ENCODE results near the gene FLNB.

The FLNB gene

GRCh38 chr3:57961177-57961827, 46.9 kb upstream of the FLNB start:
- Histone ChIP-seq H3K4me1 (ENCODE audit: insufficient read depth, poor library complexity, severe bottlenecking) (peaks cover 31% of the 10 kb centered on the region), H3K9me3 (ENCODE audit: severe bottlenecking) (no peaks in the 10 kb centered on the region), H3K36me3 (ENCODE audit: low read depth) (no peaks in the 10 kb centered on the region), H3K4me3 (ENCODE audit: severe bottlenecking) (no peak overlapping the region), H3K27ac (ENCODE audit: poor library complexity, severe bottlenecking) (peak overlapping the region; percentile 89), H3K27me3 (ENCODE audit: insufficient read depth, poor library complexity, severe bottlenecking) (no peaks in the 10 kb centered on the region)
- DNase-seq (ENCODE audit: low spot score) (no peak), ATAC-seq (ENCODE audit: low read depth) (no peak)
- TF ChIP-seq CTCF (IDR thresholded peaks at IDR 0.05; ENCODE audit: poor library complexity, severe bottlenecking): no peak

DNA sequence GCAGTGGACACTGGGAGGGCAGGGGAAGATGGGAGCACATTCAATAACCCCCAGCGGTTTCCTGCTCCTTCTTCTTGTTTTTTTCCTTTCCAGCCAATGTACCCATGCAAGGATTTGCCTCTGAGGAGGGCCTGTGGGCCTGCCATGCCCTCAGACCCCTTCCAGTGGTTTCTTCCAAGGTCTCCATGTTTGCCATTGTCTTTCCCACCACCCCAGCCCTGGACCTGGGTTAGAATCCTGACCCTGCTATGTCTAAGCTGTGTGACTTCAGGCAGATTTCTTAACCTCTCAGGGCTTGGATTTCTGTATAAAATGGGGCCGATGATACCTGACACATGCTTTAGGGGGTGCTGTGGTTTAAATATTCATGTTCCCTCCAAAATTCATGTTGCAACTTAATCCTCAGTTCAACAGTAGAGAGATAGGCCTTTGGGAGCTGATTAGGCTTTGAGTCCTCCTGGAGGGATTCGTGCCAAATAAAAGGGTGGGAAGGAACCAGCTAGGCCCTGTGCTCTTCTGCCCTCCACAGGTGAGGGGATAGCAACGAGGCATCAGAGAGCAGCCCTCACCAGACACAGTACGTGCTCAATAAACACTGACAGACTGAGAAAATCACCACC, 46.3 kb upstream of the FLNB start:
- DNase-seq (ENCODE audit: low spot score): no peak
- peak; percentile 32 for ATAC-seq (ENCODE audit: low read depth)
- H3K27me3 ChIP-seq (ENCODE audit: insufficient read depth, poor library complexity, severe bottlenecking): no peaks in the 10 kb centered on the region
- peak; percentile 80 for TF ChIP-seq CTCF (IDR thresholded peaks at IDR 0.05; ENCODE audit: poor library complexity, severe bottlenecking)
- H3K36me3 ChIP-seq (ENCODE audit: low read depth): no peaks in the 10 kb centered on the region
- H3K9me3 ChIP-seq (ENCODE audit: severe bottlenecking): no peaks in the 10 kb centered on the region
- H3K27ac ChIP-seq (ENCODE audit: poor library complexity, severe bottlenecking): peak overlapping the region; percentile 89
- H3K4me1 ChIP-seq (ENCODE audit: insufficient read depth, poor library complexity, severe bottlenecking): peaks cover 25% of the 10 kb centered on the region
- H3K4me3 ChIP-seq (ENCODE audit: severe bottlenecking): no peak overlapping the region

DNA sequence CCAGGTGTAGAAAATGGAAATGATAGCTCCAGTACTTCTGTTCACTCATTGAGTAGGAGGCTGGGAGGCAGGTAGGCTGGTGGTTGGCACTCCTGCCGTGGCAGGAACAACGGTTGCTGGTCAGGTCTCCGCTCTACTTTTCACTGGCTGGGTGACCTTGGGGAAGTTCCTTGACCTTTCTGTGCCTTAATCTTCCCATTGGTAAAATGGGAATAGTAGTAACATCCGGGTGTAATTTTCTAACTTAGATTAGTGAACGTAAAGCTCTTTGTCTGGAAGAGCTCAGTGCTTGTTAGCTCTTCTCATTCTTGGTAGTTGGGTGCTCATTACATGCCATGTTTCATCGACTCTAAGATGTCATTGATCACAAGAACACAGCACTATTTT, 45.8 kb upstream of the FLNB start:
- no peaks in the 10 kb centered on the region for H3K9me3 ChIP-seq (ENCODE audit: severe bottlenecking)
- H3K36me3 ChIP-seq (ENCODE audit: low read depth): no peaks in the 10 kb centered on the region
- no peak overlapping the region for H3K4me3 ChIP-seq (ENCODE audit: severe bottlenecking)
- peaks cover 23% of the 10 kb centered on the region for H3K4me1 ChIP-seq (ENCODE audit: insufficient read depth, poor library complexity, severe bottlenecking)
- DNase-seq (ENCODE audit: low spot score) (no peak), ATAC-seq (ENCODE audit: low read depth) (no peak)
- H3K27ac ChIP-seq (ENCODE audit: poor library complexity, severe bottlenecking): peak overlapping the region; percentile 89
- no peaks in the 10 kb centered on the region for H3K27me3 ChIP-seq (ENCODE audit: insufficient read depth, poor library complexity, severe bottlenecking)
- no peak for TF ChIP-seq CTCF (IDR thresholded peaks at IDR 0.05; ENCODE audit: poor library complexity, severe bottlenecking)

- no peak for ATAC-seq (ENCODE audit: low read depth)
- Histone ChIP-seq H3K27me3 (ENCODE audit: insufficient read depth, poor library complexity, severe bottlenecking) (no peaks in the 10 kb centered on the region), H3K36me3 (ENCODE audit: low read depth) (no peaks in the 10 kb centered on the region), H3K4me3 (ENCODE audit: severe bottlenecking) (no peak overlapping the region), H3K27ac (ENCODE audit: poor library complexity, severe bottlenecking) (peak overlapping the region; percentile 89), H3K9me3 (ENCODE audit: severe bottlenecking) (no peaks in the 10 kb centered on the region), H3K4me1 (ENCODE audit: insufficient read depth, poor library complexity, severe bottlenecking) (peaks cover 25% of the 10 kb centered on the region)
- no peak for DNase-seq (ENCODE audit: low spot score)
- TF ChIP-seq CTCF (IDR thresholded peaks at IDR 0.05; ENCODE audit: poor library complexity, severe bottlenecking): no peak
Measured at GRCh38 chr3:57963811-57964346, 44.3 kb upstream of the FLNB start.

GRCh38 chr3:57966829-57967228, 41.4 kb upstream of the FLNB start:
- ATAC-seq (ENCODE audit: low read depth) (no peak), DNase-seq (ENCODE audit: low spot score) (no peak)
- peak overlapping the region; percentile 99 for H3K27ac ChIP-seq (ENCODE audit: poor library complexity, severe bottlenecking)

More at GRCh38 chr3:57966829-57967228, 41.4 kb upstream of the FLNB start:
- no peaks in the 10 kb centered on the region for H3K36me3 ChIP-seq (ENCODE audit: low read depth)
- peaks cover 35% of the 10 kb centered on the region for H3K4me1 ChIP-seq (ENCODE audit: insufficient read depth, poor library complexity, severe bottlenecking)
- TF ChIP-seq CTCF (IDR thresholded peaks at IDR 0.05; ENCODE audit: poor library complexity, severe bottlenecking): no peak
- H3K27me3 ChIP-seq (ENCODE audit: insufficient read depth, poor library complexity, severe bottlenecking): no peaks in the 10 kb centered on the region
- H3K9me3 ChIP-seq (ENCODE audit: severe bottlenecking): no peaks in the 10 kb centered on the region
- H3K4me3 ChIP-seq (ENCODE audit: severe bottlenecking): no peak overlapping the region
